HG03469 (cell line): Measurements from ENCODE around the gene C3orf85.

Experiments used
- ATAC-seq: cut with Tn5 transposase; IDR thresholded peaks from one replicate; pipeline ENCODE4 v1.9.1; 2021; ENCODE audit warnings: mild to moderate bottlenecking, moderate library complexity, moderate number of reproducible peaks; ENCODE audit not compliant: unreplicated experiment

Gene C3orf85

DNA sequence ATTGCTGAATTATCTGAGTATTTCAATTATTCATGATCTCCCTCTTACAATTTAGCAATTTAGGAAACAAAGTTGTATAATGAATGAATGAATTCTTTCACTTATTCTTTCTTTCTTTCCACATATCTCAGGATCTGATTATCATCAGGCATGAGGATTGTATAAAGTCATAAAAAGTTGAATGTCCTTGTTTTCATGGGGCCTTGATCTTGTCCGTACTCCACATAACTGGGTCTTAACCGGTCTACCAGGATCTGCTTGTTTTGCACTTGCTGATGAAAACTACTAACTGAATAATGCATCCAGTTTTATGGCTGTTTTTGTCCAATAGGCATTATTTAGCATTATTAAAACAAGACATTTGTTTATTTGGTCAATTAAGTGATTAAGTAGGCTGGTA is 12.6 kb downstream of the C3orf85 start:
- no peak for ATAC-seq

DNA sequence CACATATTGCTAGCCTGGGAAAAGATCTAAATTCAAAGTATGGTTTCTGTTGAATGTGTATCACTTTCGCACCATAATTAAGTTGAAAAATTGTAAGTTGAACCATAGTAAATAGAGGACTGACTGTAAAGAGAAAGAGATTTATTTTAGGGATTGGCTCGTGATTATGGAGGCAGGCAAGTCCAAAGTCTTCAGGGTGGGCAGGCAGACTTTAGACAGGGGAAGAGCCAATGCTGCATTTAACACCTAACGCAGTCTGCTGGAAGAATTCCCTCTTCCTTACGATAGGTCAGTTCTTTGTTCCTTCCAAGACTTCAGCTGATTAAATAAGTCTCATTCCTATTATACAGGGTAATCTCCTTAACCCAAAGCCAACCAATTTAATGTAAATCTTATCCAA is 15.8 kb downstream of the C3orf85 start:
- no peak for ATAC-seq

DNA sequence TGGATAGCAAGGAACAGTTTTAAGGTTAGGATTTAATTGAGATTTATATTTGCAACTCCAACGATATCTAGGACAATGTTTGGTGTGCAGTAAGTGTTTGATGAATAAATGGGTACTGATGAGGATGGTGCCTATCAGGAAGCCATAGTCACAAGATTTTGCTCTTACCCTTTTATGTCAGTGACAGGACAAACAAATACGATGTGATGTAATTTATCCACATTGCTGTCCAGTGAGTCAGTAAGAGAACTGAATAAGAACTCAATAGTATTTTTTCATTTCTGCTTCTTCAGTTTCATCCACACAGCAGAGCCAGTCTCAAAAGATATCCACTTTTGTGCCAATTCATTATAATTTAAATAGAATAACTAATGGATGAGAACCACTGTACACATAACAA is 18.5 kb downstream of the C3orf85 start:
- no peak for ATAC-seq

DNA sequence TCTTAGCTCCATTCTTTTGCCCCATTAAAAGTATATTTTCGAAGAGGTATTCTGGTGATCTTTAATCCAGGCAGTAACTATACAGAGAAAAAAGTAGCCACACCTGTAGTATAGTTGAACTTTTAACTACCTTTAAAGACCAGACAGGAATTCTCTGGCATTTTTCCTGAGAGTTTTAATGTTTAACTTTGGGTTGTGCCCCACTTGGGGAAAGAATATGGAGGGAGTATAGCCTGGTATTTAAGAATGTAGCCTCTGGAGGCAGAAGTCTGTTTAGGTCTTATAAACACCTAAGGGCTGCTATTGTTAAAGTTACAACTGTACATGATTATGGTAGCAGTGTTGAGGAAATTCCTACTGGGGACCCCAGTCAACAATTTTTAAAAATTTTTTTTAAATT is 19.3 kb downstream of the C3orf85 start:
- ATAC-seq: no peak

DNA sequence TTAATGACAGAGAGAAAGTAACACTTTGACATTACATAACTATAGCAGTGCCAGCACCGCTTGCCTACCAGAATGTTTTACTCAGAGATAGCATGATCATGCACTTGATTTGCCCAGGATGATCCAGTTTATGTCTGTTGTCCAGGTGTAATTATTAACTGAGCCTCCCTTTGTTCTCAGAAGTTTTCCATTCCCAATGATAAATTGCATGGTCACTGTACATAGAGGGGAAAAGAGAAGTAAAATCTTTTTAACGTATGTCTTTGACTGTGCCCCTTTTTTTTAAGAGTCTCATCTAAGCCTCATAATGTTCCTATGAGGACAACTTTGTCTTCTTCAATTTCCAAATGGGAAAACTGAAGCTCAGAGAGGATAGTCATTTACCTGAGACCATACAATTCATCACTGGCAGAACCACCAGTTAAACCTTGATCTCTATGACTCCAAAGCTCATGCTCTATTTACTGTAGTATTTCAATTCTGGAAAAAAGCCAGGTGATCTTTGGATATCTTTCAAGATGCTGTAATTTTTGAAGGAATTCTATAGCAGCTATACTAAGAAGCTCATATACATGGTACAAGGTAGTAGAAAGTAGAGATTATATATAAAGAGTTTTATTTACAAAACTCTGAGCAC is 25.1 kb downstream of the C3orf85 start:
- ATAC-seq: no peak

DNA sequence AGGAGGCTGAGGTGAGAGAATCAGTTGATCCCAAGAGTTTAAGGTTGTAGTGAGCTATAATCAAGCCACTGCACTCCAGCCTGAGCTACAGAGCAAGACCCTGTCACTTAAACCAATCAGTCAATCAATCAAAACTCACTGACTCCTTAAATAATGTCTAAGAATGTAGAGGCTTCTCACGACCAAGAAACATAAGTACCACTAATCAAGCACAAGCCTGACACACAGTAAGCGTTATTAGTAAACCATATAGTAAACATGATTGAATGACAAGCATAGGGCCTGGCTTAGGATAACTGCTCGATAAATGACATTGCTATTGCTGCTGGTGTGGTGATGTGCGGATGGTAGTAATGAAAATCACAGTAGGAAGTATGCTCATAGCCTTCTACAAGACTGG is 29.4 kb downstream of the C3orf85 start:
- ATAC-seq: no peak

DNA sequence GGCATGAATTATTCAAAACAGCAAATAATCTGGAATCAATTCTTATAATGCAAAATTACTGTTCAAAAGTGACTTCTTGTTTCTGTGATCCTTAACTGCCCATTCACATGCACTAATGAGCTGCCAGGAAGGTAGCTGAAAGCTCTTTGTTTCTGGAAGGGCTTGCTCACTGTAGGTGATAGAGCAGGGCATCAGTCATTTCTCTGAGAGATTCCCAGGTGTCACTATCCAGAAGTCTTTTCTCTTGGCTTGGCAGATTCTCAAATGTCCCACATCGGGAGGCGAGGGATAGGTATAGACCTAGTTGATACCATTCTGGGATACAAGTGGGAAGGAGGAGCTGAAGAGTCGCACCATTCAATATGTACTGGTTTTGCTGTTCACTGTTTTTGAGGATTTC is 35.0 kb downstream of the C3orf85 start:
- no peak for ATAC-seq

DNA sequence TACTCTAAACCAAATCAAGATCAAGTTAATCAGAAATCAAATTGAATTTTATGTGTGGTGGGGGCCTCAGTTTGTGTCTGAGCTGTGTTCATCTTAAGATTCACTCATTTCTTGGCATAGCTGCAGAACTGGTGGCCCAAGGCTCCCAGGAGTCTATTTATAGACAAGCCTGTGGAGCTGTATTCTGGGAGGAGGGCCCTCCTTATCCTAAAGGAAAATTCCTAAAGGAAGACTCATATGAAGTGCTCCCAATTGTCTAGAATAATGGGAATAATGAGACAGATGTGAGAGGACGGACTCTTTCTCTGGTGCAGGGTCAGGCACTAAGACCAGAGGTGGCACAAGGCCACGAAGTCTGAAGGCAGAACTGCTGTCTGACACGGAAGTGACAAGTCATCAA is 38.9 kb downstream of the C3orf85 start:
- no peak for ATAC-seq

DNA sequence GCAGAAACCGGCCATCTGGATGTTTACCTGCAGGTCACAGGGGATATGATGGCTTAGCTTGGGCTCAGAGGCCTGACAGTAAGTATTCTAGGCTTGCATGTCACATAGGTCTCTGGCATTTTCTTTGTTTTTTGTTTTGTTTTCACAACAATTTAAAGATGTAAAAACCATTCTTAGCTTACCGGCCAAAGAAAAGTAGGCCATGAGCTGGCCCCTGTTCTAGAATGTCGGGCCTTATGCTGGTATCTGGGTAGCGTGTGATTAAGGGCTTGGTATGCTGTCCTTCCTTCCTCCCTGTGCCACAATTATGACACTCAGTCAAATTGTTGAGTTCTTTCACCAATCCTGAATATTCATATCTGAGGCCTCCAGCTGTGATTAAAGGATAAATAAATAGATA is 40.2 kb downstream of the C3orf85 start:
- no peak for ATAC-seq

DNA sequence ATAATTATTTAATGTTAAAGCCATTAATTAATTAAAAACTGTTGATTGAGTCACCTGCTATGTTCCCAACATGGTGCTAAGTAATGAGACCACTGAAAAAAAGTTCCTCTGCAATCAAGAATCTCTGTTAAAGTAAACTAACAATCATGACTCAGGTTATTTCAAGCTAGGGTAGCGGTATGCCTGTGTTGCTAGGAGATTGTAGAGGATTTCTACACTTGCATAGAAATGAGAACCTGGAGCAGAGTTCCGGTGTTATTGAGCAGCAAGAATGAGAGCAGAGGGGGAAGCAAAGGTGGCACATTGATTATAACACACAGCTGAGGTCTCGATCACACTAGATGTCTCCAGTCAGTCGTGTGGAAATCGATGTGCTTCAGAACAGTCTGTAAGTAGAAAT is 41.4 kb downstream of the C3orf85 start:
- no peak for ATAC-seq

DNA sequence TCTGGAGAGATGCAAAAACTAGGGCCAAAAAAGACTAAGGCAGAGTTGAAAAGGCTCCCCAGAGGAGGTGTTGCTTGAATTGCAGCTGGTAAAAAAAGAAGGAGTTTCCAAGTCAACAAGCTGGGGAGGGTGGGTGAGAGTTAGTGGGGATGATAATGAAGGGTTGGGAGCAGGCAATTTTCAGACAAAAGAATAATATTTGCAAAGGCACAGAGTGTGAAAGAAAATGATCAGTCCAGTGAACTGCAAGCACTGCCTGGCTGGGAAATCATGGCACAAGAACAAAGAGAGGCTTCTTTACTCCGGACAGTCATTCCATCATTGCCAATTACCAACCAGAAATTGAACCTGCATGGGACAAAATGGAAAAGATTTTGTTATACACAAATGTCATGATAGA is 42.2 kb downstream of the C3orf85 start:
- no peak for ATAC-seq

DNA sequence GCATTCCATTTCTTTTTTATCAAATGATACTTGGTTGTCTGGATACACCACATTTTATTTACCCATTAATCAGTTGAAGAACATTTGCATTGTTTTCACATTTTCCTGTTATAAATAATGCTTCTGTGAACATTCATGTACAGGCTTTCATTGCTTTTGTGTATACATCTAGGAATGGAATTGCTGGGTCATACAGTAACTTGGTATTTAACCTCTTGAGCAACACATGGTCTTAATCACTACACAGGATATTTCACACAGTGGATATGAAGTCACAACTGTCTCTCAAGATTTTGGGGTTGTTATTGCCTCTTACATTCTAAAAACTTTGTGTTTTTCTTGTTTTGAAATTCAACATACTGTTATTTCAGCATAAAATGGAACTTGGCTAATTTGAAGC is 48.2 kb downstream of the C3orf85 start:
- ATAC-seq: no peak

DNA sequence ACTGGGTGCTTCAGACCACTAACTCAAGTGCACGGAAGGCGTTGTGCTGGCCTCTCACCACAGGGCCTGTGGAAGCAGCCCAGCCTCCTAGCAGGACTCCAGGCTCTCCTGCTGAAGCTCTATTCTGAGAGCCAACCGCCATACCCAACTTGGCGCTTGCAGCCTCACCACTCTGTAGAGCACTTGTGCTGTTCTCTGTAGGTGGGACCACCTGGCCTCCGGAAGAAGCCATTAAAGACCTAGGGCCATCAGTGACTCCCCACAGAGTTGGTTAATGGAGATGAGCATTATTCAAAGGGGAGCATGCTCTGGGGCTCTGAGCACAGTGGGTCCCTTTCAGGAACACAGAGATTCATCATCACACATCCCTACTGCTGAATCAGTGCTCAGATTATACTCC is 50.9 kb downstream of the C3orf85 start:
- ATAC-seq: no peak

DNA sequence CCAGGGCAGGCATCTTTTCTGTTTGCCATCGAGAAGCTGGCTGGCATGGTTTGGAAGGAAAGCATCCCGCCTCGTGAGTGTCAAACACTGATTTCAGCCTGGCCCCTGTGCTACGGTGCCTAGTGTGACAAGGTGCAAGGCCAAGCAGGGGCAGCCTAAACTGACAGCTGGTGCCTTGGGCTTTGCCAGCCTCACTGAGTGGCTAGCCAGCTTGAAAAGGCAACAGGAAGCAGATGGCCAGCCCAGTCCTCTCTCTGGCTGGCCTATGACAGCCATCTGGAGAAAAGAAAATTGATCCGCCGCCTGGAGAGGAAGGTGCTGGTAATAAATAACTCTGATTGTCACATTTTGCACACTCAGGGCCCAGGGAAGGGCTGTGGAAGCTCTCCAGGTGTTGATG is 52.2 kb downstream of the C3orf85 start:
- no peak for ATAC-seq

DNA sequence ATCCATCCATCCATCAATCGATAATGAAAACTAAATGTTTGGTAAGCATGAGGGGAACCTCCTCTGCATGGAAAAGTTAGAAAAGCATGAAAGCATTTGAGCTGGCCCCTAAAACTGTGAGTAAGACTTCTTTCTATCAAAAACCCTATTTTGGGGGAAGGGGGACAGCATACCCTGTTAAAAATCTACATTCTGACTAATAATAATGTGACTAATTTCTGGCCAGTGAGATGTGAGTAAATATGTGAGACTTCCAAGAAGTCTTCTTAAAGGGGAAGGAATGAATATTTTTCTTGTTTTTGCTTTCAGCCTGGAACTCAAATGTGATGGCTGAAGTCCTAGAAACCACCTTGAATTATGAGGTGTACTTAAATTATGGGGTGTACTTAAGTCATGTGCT is 54.9 kb downstream of the C3orf85 start:
- no peak for ATAC-seq

DNA sequence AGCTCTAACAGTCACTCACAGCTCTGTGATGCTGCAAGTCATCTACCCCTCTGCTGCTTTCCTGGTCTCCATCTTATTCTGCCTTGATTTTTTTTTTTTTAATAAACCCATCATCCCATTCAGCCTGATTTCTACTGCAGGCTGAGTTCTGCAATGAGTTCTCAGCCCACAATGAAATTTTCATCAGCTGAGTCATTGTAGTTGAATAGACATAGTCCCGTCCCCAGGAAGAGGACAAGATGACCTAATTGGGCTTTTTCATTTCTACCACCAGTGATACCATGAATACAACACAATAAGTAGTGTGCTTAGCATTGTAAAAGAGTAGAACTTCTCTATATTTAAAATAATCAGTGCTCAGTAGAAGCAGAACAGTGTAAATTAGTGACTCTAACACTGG is 59.3 kb downstream of the C3orf85 start:
- ATAC-seq: no peak
